ENCODE measurements around the gene DOCK2.

DNA sequence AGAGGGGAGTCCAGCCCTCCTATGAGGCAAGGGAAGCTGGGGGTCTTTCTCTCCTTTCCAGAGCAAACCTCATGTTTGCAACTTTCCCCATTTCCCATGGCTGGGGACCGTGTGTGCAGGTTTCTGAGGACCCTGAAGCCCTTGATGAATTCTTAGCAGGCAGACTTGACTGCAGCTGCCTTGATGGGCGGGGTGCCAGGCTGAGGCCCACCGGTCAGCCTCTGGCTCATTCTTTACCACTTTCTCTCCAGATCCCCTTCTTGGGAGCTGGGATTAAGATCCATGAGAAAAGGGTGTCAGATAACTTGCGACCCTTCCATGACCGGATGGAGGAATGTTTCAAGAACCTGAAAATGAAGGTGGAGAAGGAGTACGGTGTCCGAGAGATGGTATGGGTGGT is 438.6 kb downstream of the DOCK2 start:
- TF ChIP-seq, protein P1, sequence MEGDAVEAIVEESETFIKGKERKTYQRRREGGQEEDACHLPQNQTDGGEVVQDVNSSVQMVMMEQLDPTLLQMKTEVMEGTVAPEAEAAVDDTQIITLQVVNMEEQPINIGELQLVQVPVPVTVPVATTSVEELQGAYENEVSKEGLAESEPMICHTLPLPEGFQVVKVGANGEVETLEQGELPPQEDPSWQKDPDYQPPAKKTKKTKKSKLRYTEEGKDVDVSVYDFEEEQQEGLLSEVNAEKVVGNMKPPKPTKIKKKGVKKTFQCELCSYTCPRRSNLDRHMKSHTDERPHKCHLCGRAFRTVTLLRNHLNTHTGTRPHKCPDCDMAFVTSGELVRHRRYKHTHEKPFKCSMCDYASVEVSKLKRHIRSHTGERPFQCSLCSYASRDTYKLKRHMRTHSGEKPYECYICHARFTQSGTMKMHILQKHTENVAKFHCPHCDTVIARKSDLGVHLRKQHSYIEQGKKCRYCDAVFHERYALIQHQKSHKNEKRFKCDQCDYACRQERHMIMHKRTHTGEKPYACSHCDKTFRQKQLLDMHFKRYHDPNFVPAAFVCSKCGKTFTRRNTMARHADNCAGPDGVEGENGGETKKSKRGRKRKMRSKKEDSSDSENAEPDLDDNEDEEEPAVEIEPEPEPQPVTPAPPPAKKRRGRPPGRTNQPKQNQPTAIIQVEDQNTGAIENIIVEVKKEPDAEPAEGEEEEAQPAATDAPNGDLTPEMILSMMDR (IDR thresholded peaks at IDR 0.05) = no peak
- no peak for TF ChIP-seq POLR2A (IDR thresholded peaks at IDR 0.05)
